Thyroid gland (tissue), 4 donors: ENCODE measurements around the gene CACNA1B.
"Not testable (repeated sequence)": the region's sequence is repeated elsewhere in the genome, so short reads cannot be mapped to it uniquely, and the experiment has no call there.

ENCODE experiments used
- CTCF ChIP-seq, 6 experiments: fragments of 200-600 bp in 3 of 6; fragments of 450-650 bp in 3 of 6; sonication (generic) in 3 of 6; IDR thresholded peaks; one replicate each; pipeline ENCODE4 v1.5.1; 2016 to 2019; ENCODE audit warnings: antibody characterized with exemption in 6 of 6, mild to moderate bottlenecking in 2 of 6, inconsistent platforms in 1 of 6, moderate library complexity in 1 of 6
- POLR2A ChIP-seq, 2 donors: fragments of 450-650 bp; IDR thresholded peaks; one replicate each; pipeline ENCODE4 v1.6.1; 2017; ENCODE audit warnings: antibody characterized with exemption in 2 of 2, mild to moderate bottlenecking in 2 of 2, moderate library complexity in 1 of 2

GRCh38 chr9:137888621-137889020, 11.0 kb downstream of the CACNA1B start:
- TF ChIP-seq CTCF, POLR2A (IDR thresholded peaks at IDR 0.05): not testable (repeated sequence)
